NCI-H1930 (cell line): ENCODE measurements around the gene CAB39.

Source experiments
- DNase-seq, 2 experiments: peaks; one replicate each; lab custom pipeline; 2025; lab: John Stamatoyannopoulos, UW

Gene CAB39

GRCh38 chr2:230821261-230821990, 108.8 kb downstream of the CAB39 start:
- no peak for DNase-seq

DNA sequence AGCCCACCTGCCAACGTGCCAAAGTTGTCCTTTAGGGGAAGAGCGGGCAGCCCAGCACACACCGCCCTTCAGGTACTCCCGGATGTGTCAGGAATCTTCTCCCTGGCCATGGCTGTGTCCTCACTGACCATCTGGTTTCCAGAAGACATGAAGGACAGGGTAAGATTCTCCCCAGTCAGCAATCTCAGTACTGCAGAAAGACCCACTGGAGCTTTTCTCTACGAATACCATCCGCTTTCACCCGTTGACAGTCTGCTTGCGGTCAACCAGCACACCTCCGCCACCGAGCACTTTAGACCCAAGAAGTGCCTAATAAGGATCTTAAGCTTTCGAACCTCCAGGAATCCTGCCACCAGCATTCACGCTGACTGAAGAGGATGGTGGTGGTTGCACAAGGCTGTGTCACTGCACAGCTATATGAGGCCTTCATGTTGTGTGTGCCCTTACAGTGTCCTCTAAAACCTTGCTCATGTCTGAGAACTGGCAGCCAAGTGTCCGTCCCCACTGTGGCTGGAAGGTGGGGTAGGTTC, 109.4 kb downstream of the CAB39 start:
- DNase-seq = no peak

- DNase-seq = no peak
Measured at GRCh38 chr2:230823264-230823964, 110.8 kb downstream of the CAB39 start.

DNA sequence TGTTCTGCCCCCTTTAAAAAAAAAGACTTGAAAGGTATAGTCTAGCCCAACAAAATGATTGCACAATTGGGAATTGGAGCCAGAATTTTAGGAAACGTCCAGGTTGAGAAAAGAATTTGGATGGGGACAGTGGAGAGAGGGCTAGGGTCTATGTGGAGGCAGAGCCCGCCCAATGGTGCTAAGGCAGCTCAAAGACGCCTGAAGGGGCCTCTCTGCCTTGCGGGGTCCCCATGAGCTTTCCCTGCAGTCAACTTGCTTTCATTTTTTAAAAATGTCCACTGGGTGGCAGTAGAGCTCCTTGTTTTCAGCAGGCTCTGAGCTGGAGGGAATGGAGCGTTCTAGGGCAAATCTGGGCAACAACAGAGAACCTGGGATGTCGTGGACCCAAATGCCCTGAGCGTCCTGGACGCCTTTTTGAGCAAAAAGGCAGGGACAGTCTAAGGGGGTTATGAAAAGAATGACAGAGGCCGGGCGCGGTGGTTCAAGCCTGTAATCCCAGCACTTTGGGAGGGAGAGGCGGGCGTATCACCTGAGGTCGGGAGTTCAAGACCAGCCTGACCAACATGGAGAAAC, 111.8 kb downstream of the CAB39 start:
- DNase-seq = peak; percentile 43 to 81

DNA sequence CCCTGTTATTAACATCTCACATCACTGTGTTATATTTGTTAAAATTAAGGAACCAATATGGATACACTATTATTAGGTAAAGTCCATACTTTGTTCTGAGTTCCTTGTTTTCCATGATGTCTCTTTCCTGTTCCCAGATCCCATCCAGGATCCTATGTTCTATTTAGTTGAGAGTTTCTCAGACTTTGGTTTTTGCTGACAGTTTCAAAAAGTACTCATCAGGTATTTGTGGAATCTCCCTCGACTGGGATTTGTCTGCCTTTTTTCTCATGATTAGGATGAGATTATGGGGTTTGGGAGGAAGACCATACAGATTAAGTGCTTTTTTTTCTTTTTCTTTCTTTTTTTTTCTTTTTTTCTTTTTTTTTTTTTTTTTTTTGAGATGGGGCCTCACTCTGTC, 112.7 kb downstream of the CAB39 start:
- DNase-seq = no peak

- no peak for DNase-seq
Measured at GRCh38 chr2:230827774-230828271, 115.2 kb downstream of the CAB39 start.

DNA sequence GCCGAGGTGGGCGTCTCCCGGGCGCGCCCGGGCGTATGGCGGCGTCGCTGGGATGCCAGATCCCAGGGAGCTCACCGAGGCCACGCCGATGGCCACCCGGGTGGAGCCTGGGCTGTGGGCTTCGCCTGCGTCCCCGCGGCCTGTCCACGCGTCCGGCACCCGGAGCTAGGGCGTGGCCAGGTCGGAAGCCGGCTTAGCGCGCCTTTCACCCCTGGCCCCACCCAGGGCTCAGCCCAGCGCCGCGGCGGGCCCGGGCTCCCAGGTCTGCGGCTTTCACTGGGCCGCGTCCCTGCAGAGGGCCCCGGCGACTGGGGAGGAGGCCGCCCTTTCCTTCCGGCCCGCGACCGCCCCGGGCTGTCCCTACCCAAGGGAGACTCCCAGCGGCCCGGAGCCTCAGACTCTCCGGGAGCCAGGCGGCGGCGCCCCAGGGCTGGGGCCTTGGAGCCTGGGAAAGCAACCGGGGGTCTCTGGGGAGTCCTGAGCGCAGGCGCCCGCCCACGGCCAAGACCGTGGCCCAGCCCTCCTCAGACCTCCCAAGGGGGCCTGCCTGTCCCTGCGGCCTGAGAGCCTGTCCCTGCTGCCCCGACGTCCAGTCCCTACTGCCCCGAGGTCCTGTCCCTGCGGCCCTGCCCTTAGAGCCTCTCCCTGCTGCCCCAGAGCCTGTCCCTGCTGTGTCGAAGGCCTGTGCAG, 115.8 kb downstream of the CAB39 start:
- DNase-seq = peak; percentile 24 to 39

DNA sequence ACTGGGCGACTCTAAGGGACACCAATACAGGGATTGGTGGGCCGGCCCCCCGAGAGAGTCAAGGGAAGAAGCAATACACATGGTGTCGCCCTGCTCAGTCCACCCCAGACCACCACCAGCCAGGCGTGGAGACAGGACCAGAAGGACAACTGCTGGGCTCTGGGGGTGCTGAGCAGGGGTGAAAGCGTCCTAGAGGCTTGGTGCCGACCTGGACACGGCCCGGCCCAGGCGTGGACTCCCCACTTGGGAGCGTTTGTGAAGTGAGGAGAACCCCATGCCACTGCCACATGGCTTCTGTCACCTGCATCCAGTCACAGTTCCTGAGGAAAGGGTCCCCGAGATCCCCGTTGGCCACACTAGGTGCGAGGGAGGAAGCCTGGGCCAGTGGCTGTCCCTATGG, 116.7 kb downstream of the CAB39 start:
- DNase-seq = no peak

GRCh38 chr2:230829959-230830358, 117.3 kb downstream of the CAB39 start:
- DNase-seq = no peak

DNA sequence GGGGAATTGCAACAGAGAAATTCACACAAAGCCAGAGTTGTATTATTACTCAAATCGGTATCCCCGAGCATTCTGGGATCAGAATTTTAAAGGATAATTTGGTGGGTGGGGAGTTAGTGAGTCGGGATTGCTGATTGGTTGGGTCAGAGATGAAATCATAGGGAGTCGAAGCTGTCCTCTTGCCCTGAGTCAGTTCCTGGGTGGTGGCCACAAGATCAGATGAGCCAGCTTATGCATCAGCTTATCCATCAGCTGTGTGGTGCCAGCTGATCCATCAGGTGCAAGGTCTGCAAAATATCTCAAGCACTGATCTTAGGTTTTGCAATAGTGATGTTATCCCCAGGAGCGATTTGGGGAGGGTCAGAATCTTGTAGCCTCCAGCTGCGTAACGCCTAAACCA, 117.8 kb downstream of the CAB39 start:
- no peak for DNase-seq

GRCh38 chr2:230840301-230840700, 127.7 kb downstream of the CAB39 start:
- DNase-seq = no peak

DNA sequence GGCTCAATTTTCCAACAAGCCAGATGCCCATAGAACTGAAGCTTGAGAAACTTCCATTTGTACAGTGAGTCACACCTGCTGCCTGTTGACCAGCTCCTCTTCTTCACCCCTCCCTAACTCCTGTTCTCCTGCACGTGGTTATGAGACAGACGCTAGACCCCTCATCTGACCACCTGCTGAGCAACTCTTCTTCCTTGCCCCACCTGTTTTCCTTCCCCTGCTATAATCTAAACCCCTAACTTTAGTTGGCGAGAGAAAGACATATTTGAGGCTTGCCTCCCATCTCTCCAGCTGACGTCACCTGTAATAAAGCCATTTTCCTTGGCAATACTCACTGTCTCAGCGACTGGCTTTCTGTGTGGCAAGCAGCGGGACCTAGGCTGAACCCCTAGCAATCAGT, 129.8 kb downstream of the CAB39 start:
- no peak for DNase-seq

DNA sequence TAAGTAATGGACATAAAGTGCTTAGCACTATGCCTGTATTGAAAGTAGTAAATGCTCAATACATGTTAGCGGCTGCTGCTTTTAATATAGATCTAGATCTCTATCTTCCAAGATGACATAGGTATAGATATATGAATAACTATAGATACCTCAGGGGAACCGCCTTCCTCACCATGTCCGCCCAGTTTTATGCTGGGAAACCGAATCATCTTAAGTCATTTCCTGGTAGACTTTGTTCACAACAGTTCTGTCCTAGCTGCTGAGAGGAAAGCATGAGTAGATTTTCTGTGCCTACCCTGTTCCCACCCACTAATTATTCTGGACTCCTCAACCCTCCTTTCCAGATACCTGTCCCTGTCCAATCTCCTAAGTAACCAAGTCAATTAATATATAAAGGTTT, 130.5 kb downstream of the CAB39 start:
- no peak for DNase-seq

- DNase-seq = no peak
Measured at GRCh38 chr2:230846360-230846759, 133.7 kb downstream of the CAB39 start.

GRCh38 chr2:230847883-230848388, 135.3 kb downstream of the CAB39 start:
- peak in 1 of 2 experiments; percentile 46 for DNase-seq

DNA sequence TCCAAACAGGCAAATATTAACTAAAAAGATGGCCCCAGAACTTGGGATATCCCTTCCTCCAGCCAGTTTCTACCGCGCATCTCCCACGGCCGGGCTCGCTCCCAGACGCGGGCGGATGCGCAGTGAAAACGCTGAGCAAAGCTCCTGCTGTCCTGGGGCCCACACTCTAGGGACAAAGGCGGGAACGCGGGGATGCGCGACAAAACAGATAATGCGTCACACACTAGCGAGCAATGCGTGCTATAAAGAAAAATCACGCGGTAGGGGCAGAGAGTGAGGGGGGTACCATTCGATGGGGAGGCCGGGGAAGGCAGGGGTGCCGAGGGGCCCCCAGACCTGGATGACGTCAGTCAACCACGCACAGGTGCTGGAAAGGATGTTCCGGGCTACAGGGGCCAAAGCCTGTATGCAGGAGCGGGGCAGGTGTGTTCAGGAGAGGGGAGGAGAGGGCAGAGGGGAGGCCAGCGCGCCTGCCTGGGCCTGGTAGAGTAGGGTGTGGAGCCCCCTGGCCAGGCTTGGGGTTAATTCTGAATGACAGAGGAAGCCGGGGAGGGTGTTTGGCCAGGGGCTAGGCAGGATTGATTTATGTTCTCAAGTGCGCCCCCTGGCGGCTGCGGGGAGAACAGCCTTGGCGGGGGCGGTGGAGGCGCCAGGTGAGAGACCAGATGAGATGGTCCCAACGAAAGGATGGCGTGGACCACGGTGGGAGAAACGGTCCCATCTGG, 137.2 kb downstream of the CAB39 start:
- DNase-seq = no peak

- no peak for DNase-seq
Measured at GRCh38 chr2:230850358-230850658, 137.7 kb downstream of the CAB39 start.

DNA sequence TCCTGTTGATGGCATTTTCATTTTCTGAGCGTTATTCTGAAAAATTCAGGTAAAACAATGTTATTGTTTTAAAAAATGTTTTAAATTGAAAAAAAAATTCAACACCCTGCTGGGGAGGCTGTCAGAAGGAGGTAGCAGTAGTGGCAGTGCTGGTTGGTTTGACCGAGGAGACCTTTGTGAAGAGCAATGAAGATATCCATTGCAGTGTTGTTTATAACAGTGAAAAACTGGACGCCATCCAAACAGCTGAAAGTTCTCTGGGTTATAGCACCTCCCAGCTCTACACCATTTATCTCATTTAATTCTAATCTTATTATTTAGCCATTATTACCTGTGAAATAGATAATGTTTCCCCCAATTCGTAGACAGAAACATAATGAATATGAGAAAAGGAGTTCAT, 139.5 kb downstream of the CAB39 start:
- no peak for DNase-seq

DNA sequence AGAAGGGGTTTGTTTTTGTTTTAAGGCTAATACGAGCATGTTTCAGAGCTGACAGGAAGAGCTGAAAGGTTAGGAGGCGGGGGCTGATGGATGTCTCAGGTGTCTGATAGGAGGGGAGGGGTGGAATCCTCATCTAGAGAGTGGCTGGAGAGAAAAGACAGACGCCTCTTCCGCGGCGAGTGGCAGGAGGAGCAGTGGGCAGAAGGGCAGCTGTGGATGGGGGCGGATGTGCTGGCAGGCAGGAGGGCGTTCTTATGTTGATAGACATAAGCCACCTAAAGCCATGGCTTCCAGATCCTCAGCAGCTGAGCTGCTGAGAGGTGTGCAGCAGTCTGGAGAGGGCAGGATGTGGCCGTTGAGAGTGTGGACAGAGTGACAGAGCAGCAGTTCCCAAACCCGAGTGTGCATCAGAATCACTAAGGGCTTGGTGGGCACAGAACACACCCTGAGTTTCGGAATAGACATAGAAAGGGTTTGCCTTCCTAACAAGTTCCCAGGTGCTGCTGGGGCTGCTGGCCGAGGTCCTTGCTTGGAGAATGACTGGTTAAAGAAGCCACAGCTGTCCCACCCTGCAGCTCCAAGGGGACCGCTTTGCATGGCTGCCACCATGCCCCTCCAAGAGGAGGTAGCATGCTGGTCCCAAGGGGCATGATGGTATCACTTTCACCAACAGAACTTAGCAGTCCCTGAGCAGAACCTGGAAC, 149.1 kb downstream of the CAB39 start:
- DNase-seq = no peak

GRCh38 chr2:230862292-230862691, 149.7 kb downstream of the CAB39 start:
- no peak for DNase-seq

DNA sequence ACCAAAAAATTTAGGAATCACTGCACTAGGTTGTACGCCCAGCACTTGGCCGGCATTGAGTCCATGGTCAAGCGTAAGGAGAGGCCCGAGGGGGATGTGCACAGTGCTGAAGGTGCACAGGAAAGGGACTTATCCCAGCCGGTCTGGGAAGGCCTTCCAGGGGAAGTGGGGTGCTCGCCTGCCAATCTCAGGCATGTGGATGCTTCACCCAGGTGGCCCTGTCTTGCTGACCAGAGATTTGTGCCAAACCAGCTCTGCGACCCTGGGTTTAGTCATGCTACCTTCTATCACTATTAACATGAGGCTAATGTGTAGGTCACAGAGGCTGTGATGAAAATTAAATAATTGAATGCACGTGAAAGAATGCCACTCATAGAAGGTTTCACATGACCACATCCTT, 150.4 kb downstream of the CAB39 start:
- DNase-seq = no peak
